Activated CD4-positive, alpha-beta T cell treated with anti-CD3 and anti-CD28 coated beads, Interleukin-2, amount 10 ng/mL, durations not matched to agents 7 days and 5 days (primary cell): ENCODE results near the gene EIF5B. TPM values are rescaled to one million over a fixed set of nuclear protein-coding genes. Genes with fewer than 3 reads are reported as not detected.
A peak's percentile ranks its signal among the peaks of the same experiment; 100 is the strongest.

ENCODE experiments used
- CTCF ChIA-PET: fragments of 350-600 bp; sonication (Branson Sonifier 250); formaldehyde crosslinking; loops from one replicate; lab custom pipeline; 2021; ENCODE audit warnings: antibody characterized with exemption; lab: Charles Lee
- POLR2A ChIA-PET: fragments of 350-600 bp; sonication (Branson Sonifier 250); formaldehyde crosslinking; loops from one replicate; lab custom pipeline; 2021; ENCODE audit warnings: antibody characterized with exemption; lab: Charles Lee
- DNase-seq: peaks from one replicate; pipeline ENCODE4 v3.0.0-alpha.2; 2020
- H3K27ac Mint-ChIP-seq: one replicate; pipeline ENCODE4 v1.8.0; 2021; ENCODE audit warnings: mild to moderate bottlenecking, moderate library complexity, mixed read lengths
- H3K27me3 Mint-ChIP-seq: one replicate; pipeline ENCODE4 v1.8.0; 2021; ENCODE audit warnings: mixed read lengths
- H3K36me3 Mint-ChIP-seq: one replicate; pipeline ENCODE4 v1.8.0; 2021; ENCODE audit warnings: low read depth, mixed read lengths
- H3K4me1 Mint-ChIP-seq: one replicate; pipeline ENCODE4 v1.8.0; 2021; ENCODE audit warnings: mixed read lengths
- H3K4me3 Mint-ChIP-seq: one replicate; pipeline ENCODE4 v1.8.0; 2021; ENCODE audit warnings: mild to moderate bottlenecking, moderate library complexity, mixed read lengths
- H3K9me3 Mint-ChIP-seq: one replicate; pipeline ENCODE4 v1.8.0; 2021; ENCODE audit warnings: mixed read lengths
- total RNA-seq, 2 experiments: library from RNA; stranded (reverse); gene quantifications; one replicate each; pipeline ENCODE4 v1.2.3, GENCODE V29; 2021

The EIF5B gene
- total RNA-seq, 2 experiments from 2014 or later: 40.2 to 47.0 TPM

DNA sequence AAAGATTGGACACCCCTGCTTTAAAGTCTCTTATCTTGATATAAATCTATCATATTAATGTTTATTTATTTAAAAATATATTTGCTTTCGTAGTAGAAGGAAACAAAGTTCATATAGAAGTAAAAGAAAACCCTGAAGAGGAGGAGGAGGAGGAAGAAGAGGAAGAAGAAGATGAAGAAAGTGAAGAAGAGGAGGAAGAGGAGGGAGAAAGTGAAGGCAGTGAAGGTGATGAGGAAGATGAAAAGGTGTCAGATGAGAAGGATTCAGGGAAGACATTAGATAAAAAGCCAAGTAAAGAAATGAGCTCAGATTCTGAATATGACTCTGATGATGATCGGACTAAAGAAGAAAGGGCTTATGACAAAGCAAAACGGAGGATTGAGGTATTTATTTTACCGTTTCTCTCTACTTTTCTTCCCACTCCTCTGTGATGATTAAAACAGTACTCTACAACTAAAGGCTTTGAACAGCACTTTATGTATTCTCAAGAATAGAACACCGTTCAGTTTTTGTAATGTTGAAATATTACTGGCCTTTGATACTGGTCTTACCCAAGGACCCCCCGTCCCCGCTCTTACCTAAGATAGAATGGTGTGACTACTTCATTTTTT, 39.2 kb downstream of the EIF5B start:
- Mint-ChIP-seq H3K4me1 (peaks cover 17% of the 10 kb centered on the region), H3K9me3 (peaks cover 6% of the 10 kb centered on the region), H3K36me3 (peaks cover 75% of the 10 kb centered on the region), H3K27me3 (no peaks in the 10 kb centered on the region), H3K27ac (no peak overlapping the region), H3K4me3 (no peak overlapping the region)
- POLR2A ChIA-PET: no interaction called here
- CTCF ChIA-PET: interaction anchor here (1.0 to 2.5 kb wide), 2 partner anchors 9 to 11 kb away, joined by 3 to 13 read pairs; no protein-coding TSS in a partner anchor
- no peak for DNase-seq

DNA sequence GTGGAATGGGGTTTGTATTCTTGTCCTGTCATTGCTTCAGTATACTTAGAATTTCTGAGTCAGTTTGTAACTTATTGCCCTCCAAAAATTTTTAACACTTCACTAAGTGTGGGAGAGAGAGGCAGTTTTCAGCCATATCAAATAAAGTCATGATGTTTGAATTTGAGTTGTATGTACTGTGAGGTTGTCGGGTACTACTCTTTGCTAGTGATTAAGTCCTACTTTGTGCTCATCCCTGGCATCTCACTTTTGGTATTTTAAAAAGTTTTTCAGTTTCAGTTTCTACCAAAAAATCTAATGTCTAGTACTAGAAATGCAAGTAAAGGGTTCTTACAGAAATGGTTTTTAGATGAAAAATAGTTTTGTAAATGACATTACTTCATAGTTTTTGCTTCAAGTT, 40.7 kb downstream of the EIF5B start:
- Mint-ChIP-seq H3K9me3 (peaks cover 6% of the 10 kb centered on the region), H3K4me3 (no peak overlapping the region), H3K36me3 (peaks cover 76% of the 10 kb centered on the region), H3K4me1 (peaks cover 17% of the 10 kb centered on the region), H3K27me3 (no peaks in the 10 kb centered on the region), H3K27ac (peak overlapping the region; percentile 38)
- DNase-seq: no peak
- ChIA-PET POLR2A (no interaction called here), CTCF (interaction anchor here (2.5 kb wide), 1 partner anchor 12 kb away, joined by 13 read pairs; no protein-coding TSS in a partner anchor)

DNA sequence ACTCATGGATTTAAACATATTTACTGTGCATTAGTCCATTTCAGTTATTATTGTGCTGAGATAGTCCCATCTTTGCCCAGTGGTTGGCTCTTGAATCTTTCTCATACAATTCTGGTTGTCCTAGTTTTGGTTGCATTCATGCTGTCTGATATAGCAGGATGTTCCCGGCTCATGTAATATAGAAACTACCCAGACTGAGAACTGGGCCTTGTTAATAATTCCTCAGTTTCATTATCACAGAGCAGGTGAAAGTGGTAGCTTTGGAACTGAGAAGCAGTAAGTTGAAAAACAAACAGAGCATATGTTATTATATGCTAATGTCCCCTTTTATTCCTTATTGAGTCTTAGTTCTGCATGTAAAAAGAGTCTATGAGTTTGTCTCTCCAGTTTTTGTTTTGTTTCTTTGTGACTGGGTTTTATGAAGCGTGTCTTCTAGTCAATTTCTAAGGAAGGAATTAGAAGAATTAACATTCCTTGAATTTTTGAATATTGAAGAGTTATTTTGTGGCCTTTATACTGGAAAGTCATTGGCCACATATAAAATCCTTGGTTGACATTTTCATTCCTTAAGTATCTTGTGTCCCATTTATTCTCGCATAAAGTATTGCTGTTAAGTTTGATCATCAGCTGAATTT, 43.3 kb downstream of the EIF5B start:
- Mint-ChIP-seq H3K36me3 (peaks cover 66% of the 10 kb centered on the region), H3K4me3 (no peak overlapping the region), H3K27ac (no peak overlapping the region), H3K9me3 (no peaks in the 10 kb centered on the region), H3K4me1 (peaks cover 17% of the 10 kb centered on the region), H3K27me3 (no peaks in the 10 kb centered on the region)
- ChIA-PET POLR2A (no interaction called here), CTCF (interaction anchor here (1.0 to 1.5 kb wide), 2 partner anchors 13 to 29 kb away, joined by 3 to 6 read pairs; no protein-coding TSS in a partner anchor)
- no peak for DNase-seq

DNA sequence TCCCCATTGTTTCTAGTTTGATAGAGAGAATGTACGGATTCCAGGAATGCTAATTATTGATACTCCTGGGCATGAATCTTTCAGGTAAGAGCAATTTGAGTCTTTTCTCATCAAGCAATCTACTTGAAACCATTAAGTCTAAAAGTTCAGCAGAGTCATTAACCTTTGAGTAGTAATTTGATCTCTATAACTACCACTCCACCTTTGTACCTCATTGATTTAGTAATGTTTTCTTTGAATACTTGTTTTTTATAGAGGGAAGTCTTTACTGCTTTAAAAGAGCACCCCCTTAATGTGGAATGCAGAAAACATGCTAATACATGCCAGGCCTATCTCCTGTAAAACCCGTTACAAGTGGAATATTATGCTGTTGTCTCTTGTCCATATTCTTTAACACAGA, 45.0 kb downstream of the EIF5B start:
- Mint-ChIP-seq H3K4me1 (peaks cover 10% of the 10 kb centered on the region), H3K27ac (no peak overlapping the region), H3K36me3 (peaks cover 56% of the 10 kb centered on the region), H3K9me3 (no peaks in the 10 kb centered on the region), H3K4me3 (no peak overlapping the region), H3K27me3 (no peaks in the 10 kb centered on the region)
- POLR2A ChIA-PET: interaction anchor here (0.6 kb wide), 1 partner anchor 34 kb away, joined by 4 read pairs; no protein-coding TSS in a partner anchor
- DNase-seq: no peak
- CTCF ChIA-PET: interaction anchor here (0.9 to 1.0 kb wide), 2 partner anchors 11 to 26 kb away, joined by 3 to 4 read pairs; no protein-coding TSS in a partner anchor

DNA sequence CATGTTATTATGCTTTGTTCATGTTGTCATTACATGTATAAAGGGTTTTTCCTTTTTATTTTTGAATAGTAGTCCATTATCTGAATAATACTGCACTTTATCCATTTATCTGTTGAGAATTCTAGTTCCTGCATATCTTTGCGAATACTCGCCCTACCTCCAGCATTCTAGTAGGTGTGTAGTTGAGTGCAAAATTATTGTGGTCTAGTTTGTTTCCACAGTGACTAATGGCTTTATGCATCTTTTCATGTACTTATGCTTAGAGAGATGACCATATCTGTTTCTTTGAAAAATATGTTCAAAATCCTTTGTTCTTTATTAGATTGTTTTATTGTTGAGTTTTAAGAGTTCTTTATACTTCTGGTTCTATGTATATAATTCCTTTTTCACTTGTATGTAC, 48.8 kb downstream of the EIF5B start:
- Mint-ChIP-seq H3K4me1 (peaks cover 1% of the 10 kb centered on the region), H3K9me3 (no peaks in the 10 kb centered on the region), H3K27me3 (no peaks in the 10 kb centered on the region), H3K27ac (no peak overlapping the region), H3K36me3 (peaks cover 46% of the 10 kb centered on the region), H3K4me3 (no peak overlapping the region)
- no peak for DNase-seq
- ChIA-PET CTCF (no interaction called here), POLR2A (no interaction called here)

DNA sequence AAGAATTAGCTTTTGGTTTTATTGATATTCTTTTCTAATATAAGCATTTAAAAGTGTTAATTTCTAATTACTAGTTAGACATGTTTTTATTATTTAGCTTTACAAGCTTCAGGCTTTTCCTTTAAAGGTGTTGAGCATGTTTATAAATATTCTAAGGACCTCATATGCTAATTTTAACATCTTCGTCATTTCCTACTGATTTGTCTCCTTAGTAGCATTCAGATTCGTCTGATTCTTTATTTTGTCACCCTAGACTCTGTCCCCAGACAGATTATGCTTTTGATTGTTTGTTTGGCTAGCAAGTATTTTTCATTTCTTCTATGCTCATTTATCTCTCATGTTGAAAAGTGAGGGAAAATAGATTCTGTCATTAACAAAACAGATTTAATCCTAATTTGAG, 51.7 kb downstream of the EIF5B start:
- CTCF ChIA-PET: no interaction called here
- H3K27me3 Mint-ChIP-seq: no peaks in the 10 kb centered on the region
- H3K4me3 Mint-ChIP-seq: no peak overlapping the region
- H3K9me3 Mint-ChIP-seq: no peaks in the 10 kb centered on the region
- POLR2A ChIA-PET: no interaction called here
- no peak for DNase-seq
- no peak overlapping the region for H3K27ac Mint-ChIP-seq
- H3K4me1 Mint-ChIP-seq: peaks cover 1% of the 10 kb centered on the region
- H3K36me3 Mint-ChIP-seq: peaks cover 33% of the 10 kb centered on the region

DNA sequence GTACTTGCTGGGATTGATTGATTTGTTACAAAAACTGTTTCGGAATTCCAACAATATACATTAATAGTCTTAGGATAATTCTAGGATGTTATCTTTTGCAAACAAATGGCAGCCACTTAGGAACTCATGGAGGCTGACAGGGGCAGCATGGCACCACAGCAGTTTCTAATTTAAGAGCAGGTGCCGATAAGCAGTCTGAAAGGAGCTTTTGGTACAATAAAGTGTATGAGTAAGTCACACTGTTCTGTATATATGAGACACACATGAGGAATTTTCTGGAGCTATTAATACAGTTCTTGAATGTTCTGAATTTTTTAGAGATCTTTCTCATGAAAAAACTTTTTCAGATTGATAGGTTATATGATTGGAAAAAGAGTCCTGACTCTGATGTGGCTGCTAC, 52.2 kb downstream of the EIF5B start:
- Mint-ChIP-seq H3K9me3 (no peaks in the 10 kb centered on the region), H3K27me3 (no peaks in the 10 kb centered on the region), H3K27ac (no peak overlapping the region), H3K4me1 (peaks cover 1% of the 10 kb centered on the region), H3K36me3 (peaks cover 35% of the 10 kb centered on the region), H3K4me3 (no peak overlapping the region)
- DNase-seq: no peak
- POLR2A ChIA-PET: no interaction called here
- CTCF ChIA-PET: no interaction called here

DNA sequence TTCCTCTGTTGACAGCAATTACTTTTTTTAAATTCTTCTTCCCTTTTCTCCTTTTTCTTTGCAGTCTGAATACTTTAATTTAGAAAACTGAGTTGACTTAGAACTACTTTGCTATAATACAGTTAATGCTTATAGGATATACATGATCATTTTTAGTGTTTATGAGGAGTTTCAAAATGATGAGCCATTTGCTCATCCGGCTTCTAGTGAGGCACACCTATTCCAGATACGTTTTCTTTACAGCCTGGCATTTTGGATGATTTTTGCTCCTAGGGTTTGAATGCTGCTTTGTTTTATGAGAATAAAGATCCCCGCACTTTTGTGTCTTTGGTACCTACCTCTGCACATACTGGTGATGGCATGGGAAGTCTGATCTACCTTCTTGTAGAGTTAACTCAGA, 52.8 kb downstream of the EIF5B start:
- Mint-ChIP-seq H3K4me1 (peaks cover 1% of the 10 kb centered on the region), H3K27me3 (no peaks in the 10 kb centered on the region), H3K4me3 (no peak overlapping the region), H3K36me3 (peaks cover 34% of the 10 kb centered on the region), H3K27ac (no peak overlapping the region), H3K9me3 (no peaks in the 10 kb centered on the region)
- CTCF ChIA-PET: no interaction called here
- DNase-seq: no peak
- POLR2A ChIA-PET: no interaction called here

DNA sequence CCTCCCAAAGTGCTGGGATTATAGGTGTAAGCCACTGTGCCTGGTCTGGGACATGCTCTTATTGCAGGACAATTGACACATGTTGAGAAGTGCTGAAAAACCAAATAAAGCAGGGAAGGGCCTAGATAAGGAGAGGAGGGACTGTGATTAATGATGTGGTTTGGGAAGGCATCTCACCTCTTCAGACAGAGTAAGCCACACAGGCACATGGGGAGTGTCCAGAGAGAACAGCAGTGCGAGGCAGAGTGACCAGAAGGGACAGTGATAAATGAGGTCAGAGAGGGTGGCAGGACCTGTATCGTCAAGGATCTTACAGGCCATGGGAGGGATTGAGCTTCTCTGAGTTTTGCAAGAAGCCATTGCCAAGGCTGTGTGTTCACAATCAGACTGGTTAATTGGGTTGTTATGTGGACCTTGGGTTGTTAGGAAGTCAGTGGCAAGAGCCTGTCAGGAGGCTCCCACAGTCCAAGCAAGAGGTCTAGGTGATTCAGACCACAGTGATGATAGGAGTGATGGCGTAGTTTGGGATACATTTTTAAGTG, 58.5 kb downstream of the EIF5B start:
- Mint-ChIP-seq H3K36me3 (peaks cover 52% of the 10 kb centered on the region), H3K9me3 (no peaks in the 10 kb centered on the region), H3K27ac (no peak overlapping the region), H3K4me3 (no peak overlapping the region), H3K27me3 (no peaks in the 10 kb centered on the region), H3K4me1 (no peaks in the 10 kb centered on the region)
- ChIA-PET CTCF (interaction anchor here (0.5 kb wide), 1 partner anchor 33 kb away, joined by 3 read pairs; no protein-coding TSS in a partner anchor), POLR2A (no interaction called here)
- DNase-seq: no peak

DNA sequence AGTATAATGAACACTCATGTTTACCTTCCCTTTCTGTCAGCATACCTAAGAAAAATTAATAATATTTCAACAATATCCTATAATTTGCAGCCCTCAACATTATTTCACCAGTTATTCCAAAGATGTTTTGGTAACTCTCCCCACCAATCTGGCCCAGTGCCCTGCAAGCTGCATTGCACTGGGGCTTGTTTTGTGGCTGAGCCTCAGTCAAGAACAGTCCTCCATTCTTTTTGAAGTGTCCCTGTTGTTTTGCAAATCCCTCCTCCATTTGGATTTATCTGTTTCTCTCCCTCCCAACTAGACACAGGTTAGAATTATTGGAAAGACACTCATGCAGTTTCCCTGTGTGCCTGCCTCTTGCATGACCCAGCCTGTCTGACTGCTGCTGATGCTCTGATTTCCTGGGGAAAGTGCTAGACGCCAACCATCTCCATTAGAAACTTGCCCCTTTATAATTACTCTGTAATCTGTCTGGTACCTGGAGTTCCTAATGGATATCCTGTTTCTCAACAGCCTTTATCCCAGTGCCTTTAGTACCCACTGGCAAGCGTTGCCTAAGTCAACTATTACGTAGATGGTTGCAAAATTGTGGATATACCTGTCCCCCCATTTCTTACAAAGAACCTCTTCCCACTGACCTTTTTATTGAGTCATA, 60.2 kb downstream of the EIF5B start:
- peak overlapping the region; percentile 72 for H3K27ac Mint-ChIP-seq
- H3K4me3 Mint-ChIP-seq: no peak overlapping the region
- ChIA-PET CTCF (no interaction called here), POLR2A (no interaction called here)
- DNase-seq: no peak
- peaks cover 2% of the 10 kb centered on the region for H3K4me1 Mint-ChIP-seq
- H3K36me3 Mint-ChIP-seq: peaks cover 52% of the 10 kb centered on the region
- H3K27me3 Mint-ChIP-seq: no peaks in the 10 kb centered on the region
- no peaks in the 10 kb centered on the region for H3K9me3 Mint-ChIP-seq

DNA sequence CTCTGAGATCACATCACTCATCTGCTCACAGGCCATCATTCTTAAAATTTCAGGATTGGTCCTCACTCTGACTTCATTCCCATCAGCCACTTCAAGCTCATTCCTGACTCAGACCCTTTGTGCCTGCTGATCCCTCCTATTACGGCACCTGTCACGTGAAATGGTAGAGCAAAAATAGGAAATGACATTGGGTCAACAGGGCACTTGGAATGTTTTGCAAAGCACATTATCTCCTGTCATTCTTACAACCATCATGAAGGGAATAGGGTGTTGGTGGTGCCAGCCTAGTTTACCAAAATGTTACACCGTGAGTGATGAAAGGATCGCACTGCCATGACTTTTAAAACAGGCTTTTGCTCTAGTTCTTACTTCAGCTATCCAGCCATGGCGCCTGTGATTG, 61.1 kb downstream of the EIF5B start:
- CTCF ChIA-PET: interaction anchor here (1.0 to 1.9 kb wide), 2 partner anchors 12 to 62 kb away, joined by 3 to 4 read pairs; partner anchors contain the start of gene TXNDC9
- Mint-ChIP-seq H3K27ac (no peak overlapping the region), H3K4me3 (no peak overlapping the region), H3K4me1 (peaks cover 4% of the 10 kb centered on the region), H3K27me3 (no peaks in the 10 kb centered on the region), H3K36me3 (peaks cover 61% of the 10 kb centered on the region), H3K9me3 (no peaks in the 10 kb centered on the region)
- POLR2A ChIA-PET: no interaction called here
- DNase-seq: no peak

DNA sequence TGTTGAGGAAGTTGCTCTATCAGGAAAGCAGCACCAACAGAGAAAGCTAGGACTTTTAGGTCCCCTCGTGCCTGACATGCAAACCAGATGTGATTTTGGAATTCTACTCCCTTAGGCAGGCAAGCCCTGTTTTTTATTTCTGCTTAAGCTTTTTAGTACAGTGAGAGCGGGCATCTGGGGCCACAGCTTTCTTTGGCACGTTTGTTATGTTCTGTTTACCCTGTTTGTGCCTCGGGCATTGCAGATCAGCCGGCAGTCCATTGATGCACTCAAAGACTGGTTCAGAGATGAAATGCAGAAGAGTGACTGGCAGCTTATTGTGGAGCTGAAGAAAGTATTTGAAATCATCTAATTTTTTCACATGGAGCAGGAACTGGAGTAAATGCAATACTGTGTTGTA, 61.9 kb downstream of the EIF5B start:
- Mint-ChIP-seq H3K36me3 (peaks cover 62% of the 10 kb centered on the region), H3K27ac (no peak overlapping the region), H3K4me1 (peaks cover 8% of the 10 kb centered on the region), H3K27me3 (no peaks in the 10 kb centered on the region), H3K4me3 (no peak overlapping the region), H3K9me3 (no peaks in the 10 kb centered on the region)
- CTCF ChIA-PET: interaction anchor here (0.5 to 1.9 kb wide), 4 partner anchors 12 to 154 kb away, joined by 3 to 5 read pairs (median 4); partner anchors contain the start of gene TXNDC9
- DNase-seq: no peak
- POLR2A ChIA-PET: no interaction called here
